Forelimb muscle (tissue), 1 donor: ENCODE results near the gene AGR2. TPM values are rescaled to one million over a fixed set of nuclear protein-coding genes. Genes with fewer than 3 reads are reported as not detected.
"Not testable (repeated sequence)": the region's sequence is repeated elsewhere in the genome, so short reads cannot be mapped to it uniquely, and the experiment has no call there.

ENCODE experiments used
- DNase-seq: peaks from one replicate; pipeline ENCODE4 v3.0.0-alpha.2; 2013; ENCODE audit warnings: low read depth
- polyA plus RNA-seq: library from polyadenylated mRNA; unstranded; fragments of 120-200 nt; gene quantifications from one replicate; pipeline ENCODE4 v1.2.1, GENCODE V29; 2013; ENCODE audit not compliant: insufficient read length

The AGR2 gene
- polyA plus RNA-seq, 1 donor, result 14.2 TPM

DNA sequence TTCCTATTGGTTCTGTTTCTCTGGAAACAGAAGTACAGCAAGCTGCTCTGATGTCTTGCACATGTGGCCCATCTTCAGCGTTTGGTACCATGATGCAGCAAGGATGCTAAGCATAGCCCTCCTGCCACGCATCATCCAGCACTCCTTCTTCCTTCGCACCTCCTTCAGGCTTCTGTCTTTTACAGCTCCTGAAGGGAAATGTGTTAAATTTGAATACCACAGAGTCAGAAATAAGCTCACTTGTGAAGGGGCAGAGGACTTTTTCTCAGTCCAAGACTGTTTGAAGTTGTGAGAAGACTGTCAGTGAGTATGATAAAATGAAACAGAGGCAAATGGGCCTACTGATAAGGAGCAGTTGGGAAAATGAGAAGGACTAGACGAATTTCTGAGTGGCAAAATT is 30.5 kb downstream of the AGR2 start:
- DNase-seq, result no peak

DNA sequence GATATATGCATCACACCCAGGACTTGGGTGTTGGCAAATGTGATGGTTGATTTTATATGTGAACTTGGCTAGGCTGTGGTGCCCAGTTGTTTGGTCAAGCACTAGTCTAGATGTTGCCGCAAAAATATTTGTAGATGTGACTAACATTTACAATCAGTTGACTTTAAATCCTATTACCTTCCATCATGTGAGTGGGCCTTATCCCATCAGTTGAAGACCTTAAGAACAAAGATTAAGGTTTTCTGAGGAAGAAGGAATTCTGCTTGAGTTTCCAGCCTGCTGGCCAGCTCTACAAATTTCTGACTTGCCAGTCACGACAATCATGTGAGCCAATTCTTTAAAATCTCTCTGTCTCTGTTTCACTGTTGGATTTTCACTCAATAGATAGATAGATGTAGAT is 30.9 kb downstream of the AGR2 start:
- DNase-seq, result no peak

DNA sequence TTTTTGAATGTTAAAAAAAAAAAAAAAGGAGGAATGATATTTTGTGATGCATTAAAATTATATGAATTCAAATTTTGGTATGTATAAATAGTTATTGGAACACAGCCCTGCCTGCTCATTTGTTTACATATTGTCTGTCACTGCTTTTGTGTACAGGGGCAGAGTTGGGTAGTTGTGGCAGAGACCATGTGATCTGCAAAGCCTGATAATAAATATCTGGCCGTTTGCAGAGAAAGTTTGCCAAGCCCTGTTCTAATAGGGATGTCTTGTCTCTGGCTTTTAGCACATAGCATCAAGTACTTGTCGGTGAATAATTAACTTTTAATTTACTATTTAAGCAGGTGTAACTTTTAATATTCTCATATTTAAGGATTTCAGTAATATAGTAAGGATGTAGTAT is 31.5 kb downstream of the AGR2 start:
- no peak for DNase-seq

DNA sequence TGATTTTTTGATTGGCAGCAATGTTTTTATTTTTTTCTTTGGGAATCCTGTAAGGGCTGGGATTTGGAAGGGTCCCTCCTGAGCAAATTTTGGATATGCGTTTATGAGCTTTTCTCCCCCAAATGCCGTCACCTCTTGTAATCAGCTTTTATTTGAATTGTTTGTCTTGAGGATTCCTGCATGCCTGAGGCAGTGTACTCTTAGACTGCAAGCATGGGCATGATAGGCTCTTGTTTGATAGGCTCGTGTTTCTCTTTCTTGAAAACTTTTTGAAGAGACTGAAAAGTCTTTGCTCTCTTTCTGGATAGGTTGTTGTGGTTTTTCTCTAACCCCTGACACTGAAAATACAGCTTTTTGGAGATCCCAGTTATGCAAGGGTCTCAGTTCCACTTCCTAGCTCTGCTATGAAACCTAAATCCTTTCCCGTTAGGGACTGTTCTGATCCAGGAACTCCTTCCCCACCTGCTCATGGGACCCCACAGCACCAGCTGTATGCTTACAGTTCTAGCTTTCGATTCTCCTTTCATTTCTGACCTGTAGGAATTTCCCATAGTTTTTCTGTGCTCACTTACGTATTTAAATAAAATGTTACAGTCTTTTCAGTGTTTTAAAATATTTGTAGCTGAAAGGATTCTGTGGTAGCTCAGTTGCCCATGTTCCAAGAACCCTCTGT is 34.0 kb downstream of the AGR2 start:
- DNase-seq, result no peak

DNA sequence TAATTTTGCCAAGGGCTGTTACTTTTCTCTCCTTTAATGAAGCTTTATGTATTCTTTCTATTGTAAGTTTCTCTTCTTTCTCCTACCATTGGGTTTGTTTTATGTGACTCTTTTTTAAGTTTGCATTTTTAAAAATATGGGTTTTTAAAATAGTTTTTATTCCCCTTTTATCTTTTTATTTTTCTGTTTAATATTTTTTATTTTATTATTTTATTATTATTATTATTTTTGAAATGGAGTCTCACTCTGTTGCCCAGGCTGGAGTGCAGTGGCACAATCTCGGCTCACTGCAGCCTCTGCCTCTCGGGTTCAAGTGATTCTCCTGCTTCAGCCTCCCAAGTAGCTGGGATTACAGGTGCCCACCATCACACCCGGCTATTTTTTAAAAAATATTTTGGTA is 34.8 kb downstream of the AGR2 start:
- DNase-seq, result not testable (repeated sequence)

DNA sequence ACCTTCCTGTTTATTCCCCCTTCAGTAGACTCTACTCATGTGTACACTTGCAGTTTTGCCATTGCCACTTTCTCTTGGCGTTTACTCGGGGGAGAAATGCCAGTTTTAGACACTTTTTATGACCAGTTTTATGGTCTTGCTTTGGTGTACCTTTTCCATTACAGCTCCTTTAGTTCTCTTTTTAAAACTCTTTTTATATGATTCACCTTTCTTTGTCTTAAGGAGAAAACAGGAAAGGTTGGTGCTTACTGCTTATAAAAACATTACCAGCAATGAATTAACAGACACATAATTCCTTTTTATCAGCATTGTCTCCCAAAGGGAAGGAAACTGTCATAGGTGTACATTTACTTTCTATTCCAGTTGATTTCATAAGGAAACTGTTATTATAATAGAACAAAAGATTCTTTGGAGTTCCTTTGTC is 39.4 kb downstream of the AGR2 start:
- DNase-seq, result no peak

DNA sequence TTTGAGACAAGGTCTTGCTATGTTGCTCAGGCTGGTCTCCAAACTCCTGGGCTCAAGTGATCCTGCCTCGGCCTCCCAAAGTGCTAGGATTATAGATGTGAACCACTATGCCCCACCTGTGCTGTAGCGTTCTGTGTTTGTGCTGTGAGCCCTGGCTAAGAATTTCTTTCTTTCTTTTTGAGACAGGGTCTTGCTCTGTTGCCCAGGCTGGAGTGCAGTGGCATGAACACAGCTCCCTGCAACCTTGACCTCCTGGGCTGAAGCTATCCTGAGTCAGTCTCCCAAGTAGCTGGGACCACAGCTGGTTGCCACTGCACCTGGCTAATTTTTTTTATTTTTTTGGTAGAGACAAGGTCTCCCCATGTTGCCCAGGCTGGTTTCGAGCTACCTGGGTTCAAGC is 39.9 kb downstream of the AGR2 start:
- DNase-seq, result no peak

DNA sequence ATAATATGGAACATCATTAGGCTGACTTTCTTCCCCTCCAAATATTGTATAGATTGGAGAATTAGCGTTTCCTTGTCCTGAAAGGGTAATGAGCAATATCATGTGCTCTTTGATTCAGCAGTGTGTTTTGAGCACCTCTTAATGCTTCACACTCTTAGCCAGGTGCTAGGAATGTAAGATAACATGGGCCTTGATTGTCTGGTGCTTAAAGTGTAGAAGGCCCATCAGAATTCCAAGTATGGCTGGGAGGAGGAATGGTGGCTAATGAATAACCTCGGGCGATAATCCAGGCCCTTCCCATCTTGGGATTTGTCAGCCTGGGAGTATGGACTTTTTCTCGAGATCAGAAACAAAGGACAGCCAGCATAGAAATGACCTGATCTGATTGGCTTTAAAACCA is 42.6 kb downstream of the AGR2 start:
- DNase-seq, result no peak

DNA sequence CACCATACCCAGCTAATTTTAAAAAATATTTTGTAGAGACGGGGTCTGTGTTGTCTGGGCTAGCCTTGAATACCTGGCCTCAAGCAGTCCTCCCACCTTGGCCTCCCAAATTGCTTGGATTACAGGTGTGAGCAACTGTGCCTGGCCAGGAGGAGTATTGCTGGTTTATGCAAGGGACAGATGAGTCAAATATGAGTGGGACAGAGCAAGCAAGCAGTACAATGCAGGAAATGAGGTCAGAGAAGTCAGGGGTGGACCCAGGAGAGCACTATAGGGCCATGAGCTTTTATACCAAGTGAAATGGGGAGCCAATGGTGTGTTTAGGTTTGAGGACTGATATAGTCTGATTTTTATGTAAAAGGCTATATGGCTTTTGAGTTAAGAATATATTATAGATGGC is 45.0 kb downstream of the AGR2 start:
- DNase-seq, result no peak

DNA sequence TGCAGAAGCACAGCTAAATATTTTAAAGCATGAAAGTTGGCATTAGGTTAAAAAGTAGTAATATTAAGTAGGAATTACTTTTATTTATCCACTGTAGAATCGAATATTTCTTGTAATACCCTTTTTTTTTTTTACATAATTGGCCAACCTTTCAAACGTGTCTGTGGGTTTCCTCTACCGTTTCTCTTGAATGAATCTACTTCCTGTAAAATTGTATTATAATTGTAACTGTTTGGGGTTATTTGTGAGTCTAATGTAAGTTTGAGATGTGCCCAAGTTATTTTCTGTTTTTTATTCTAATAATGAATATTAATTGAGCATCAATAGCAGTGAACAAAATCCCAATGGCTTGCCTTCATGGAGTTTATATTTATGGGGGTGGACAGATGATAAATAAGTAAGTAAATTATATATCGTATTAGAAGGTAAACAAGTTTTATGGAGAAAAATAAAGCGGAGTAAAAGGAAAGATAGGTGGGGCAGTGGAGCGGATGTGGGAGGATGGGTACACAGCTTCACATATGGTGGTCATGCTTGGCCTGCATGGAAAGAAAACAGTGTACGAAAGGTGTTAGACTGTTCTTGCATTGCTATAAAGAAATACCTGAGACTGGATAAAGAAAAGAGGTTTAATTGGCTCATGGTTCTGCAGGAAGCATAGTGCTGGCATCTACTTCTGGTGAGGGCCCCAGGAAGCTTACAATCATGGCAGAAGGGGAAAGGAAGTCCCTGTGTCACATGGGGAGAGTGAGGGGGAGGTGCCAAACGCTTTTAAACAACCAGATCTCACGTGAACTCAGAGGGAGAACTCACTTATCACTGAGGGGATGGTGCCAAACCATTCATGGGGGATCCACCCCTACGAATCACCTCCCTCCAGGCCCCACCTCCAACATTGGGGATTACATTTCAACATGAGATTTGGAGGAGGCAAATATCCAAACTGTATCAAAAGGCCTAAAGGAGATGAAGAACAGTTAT is 45.9 kb downstream of the AGR2 start:
- no peak for DNase-seq

DNA sequence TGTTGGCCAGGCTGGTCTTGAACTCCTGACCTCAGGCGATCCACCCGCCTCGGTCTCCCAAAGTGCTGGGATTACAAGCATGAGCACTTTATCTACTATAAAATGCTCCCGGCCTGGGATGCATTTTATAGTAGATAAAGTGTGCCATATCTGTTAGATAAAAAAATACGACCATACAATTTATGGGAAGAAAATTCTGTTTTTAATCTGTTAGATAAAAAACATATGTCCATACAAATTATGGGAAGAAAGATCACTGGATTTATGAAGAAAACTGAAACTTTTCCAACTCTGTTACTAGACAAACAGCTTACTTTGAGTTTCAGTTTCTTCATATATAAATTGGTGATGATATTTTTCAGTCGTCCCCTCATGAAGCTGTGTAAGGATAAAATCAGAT is 46.8 kb downstream of the AGR2 start:
- DNase-seq, result no peak

DNA sequence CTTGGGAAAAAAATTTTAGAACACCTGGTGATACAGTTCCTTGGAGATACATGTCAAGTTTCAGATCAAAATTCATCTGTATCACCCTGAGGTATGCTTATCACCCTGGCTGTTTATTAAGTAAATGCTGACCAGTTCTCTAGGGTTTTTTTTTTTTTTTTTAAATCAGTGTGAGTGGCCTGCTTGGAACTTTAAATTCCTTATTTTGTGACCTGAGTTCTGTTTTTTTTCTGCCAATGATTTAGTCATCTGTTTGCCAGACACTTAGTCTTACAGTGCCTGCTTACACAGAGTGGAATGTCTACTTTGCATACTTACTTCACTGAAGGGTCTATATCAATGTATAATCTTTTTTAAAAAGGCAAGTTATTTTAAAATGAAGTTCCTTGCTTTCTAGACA is 49.4 kb downstream of the AGR2 start:
- no peak for DNase-seq

DNA sequence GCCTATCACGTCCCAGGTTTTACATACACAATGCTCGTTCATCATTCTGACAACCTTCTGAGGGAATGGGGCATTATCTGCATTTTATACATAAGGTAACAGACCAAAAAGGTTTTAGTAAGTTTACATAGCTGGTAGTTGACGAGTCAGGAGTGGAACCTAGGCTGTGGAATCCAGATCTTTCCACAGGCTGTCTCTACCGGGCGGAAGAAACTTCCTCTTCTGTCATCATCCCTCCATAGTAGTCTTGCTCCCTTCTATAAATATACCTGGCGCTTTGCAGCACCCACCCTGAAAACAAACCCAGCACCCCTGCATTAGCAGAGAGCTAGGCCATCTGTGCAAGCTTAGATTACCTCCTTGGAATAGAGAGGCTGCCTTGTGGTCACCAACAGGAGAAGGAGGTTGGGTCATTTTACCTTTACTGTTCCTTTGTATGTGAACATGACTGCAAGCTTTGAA is 49.9 kb downstream of the AGR2 start:
- no peak for DNase-seq

DNA sequence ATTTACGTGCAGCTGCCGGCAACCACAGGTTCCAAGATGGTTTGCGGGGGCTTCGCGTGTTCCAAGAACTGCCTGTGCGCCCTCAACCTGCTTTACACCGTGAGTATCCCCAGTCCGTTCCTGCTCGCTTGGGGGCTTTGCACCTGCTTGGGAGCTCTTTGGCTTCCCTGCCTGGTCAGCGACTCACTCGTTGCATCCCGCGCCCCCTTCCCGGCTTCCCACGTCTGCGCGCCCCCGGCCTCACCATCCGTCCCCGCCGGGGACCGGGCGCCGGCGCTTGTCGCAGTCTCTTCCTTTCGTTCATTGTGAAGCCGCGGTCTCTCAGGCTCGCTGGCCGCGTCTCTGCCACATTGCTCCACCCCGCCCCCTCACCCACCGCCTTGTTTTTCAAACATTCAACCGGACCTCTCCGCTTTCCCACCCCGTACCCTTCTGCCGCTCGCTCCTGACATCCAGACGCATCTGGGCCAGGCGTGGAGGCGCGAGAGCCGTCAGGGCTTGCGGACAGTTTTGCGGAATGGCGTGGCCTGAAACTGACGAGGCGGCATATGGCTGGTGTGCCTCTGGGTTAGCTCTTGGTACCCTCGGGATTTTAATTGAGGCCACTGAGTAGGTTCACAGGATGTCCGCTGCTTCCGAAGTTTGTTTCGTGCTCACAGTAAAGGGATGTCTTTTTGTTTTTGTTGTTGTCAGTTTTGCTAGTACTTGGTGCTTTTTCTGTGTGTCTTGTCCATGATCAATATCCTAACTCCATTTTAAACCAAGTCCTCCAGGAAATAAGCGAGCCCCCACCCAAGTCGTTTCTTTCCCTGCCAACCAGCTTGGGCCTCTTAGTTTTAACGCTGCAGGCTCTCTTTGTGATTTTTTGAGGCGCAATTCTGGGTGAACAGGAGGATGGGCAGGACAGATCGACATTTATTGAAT is 50.6 kb downstream of the AGR2 start:
- no peak for DNase-seq

DNA sequence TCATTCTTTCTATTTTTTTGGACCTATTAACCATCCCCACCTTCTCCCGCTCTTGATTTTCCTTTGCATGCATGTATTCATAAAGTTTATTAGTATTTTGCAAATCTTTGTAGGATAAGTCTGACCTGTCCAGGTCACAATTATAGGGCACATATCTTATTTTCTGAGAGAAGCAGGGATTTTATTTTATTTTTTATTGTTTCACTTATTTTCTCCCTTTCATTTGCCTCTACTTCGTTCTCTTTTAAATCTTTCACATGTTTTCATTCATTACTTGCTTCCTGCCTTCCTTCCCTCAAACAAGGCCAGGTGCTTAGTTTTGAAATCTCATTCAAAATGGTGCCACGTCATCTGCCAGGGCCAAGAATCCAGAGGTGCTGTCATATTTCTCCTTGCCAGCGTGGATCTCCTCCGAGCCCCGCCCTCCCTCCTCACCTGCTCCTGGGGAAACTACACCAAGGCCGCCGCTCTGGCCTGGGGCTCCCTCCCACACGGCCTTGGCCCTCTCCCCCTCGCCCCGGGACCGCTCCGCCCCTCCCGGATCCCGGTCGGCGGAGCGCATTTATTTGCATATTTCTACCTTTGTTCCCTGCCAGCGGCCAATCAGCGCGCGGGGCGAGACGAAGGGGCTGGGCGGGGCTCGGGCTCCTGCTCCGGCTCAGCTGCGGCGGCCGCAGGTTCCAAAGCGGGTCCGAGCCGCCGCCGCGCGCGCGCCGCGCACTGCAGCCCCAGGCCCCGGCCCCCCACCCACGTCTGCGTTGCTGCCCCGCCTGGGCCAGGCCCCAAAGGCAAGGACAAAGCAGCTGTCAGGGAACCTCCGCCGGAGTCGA is 51.5 kb downstream of the AGR2 start, which contains the start of gene TSPAN13:
TSS of gene TSPAN13 (plus strand) at position 654 of the 830 bp plus-strand sequence. CDS start 213 bp downstream, outside the sequence.
- DNase-seq, result no peak

DNA sequence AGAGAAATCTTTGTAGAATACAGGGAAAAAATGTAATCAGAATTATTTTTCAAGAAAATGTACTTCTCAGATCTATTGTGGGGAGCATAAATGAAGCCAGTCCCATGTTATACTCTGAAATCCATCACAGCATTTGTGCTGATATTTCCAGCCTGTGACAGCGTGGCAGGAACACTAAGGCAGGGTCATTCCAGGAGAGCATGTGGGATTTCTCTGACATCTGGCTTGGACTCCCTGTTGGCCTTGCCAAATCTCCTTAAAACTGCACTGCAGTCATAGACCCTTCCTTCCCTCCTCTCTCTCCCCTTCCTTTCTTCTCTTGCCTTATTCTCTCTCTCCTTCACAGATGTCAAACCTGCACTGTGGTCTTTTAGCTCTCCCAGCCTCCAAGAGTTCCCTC is 57.7 kb downstream of the AGR2 start:
- peak; percentile 9 for DNase-seq

DNA sequence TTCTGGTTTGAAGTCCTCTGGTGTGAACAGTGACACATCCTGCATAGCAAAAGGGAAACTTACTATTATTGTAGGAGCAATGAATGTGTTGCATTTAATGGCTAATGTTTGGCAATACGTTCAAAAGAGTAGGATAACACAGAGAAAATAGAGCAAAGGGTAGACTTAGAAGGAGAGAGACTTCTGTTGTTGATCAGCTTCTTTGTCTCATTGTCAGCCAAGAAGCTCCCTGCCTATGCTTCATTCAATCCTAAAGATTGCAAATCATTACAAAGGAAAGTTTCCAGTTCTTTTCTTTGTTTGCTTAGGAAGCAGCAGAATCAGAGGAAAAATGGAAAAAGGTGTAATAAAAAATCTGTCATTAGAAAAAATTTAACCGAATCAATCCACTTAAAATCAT is 59.2 kb downstream of the AGR2 start:
- no peak for DNase-seq

DNA sequence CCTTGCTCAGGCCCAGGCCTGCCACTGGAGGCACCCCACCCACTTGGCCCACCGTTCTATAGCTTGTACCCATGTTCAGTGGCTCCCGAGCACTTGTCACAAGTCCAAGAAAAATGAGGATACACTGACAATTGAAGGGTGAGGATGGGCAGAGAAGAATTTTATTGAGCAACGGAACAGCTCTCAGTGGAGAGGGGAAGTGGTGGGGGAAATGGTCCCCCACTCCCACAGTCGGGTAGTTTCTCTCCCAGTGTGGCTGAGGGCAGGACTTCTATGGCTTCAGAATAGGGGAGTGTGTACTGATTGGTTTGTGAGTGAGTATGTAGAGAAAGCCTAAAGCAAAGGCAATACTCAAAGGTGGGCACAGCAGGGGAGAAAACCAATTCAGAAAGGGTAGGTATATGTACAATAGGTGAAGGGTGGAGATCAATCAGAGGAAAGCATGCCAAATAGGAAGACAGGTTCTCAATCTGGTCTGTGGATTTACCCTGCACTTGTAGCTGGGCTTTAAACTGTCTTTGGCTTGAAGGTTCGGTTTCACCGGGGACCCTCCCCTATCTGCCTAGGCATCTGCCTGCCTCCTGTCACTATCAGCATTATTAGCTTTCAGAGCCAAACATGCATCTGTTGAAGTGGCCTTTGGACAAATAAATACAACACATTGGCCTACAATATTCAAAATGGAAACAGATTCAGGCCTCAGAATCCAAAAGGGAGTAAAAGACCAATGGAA is 60.1 kb downstream of the AGR2 start:
- no peak for DNase-seq

DNA sequence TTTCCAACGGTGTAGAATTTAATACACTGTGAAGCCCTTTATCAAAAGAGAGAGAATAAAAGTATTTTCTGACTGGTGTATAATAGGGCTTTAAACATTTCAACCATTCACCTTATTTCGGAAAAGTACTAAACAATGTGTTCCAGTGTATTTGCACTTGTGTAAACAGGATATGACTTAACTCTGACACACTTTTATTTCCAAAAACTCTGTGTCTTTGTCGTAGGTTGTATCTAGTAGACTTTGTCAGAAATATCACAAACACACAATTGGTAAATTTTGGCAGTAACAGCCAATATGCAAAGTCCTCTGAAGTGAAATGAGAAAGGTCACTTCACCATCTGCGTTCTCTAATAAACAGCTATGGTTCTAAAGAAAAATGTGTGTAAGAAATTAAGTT is 61.6 kb downstream of the AGR2 start:
- no peak for DNase-seq

DNA sequence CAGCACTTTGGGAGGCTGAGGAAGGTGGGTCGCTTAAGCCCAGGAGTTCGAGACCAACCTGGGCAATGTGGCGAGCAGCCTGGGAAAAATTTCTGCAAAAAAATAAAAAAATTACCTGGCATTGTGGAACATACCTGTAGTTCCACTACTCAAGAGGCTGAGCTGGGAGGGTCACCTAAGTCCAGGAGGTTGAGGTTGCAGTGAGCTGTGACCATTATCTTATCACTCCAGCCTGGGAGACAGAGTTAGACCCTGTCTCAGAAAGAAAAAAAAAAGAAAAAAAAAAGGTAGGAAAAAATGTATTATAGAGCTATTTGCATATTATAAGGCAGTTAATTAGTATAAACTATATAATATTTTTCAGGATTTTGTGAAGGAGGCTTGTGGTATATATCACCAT is 62.3 kb downstream of the AGR2 start:
- DNase-seq, result no peak
